ENCODE measurements around the gene ANKRD16. TPM values are rescaled to one million over a fixed set of nuclear protein-coding genes. Genes with fewer than 3 reads are reported as not detected.

The ANKRD16 gene
- polyA plus RNA-seq, 1 experiment: 5.9 TPM

GRCh38 chr10:5921746-5922145 lies 32.1 kb upstream of the ANKRD16 start:
- Histone ChIP-seq H3K27me3 (ENCODE audit: control insufficient read depth, insufficient read depth, low read length) (no peaks in the 10 kb centered on the region), H3K9me3 (ENCODE audit: control insufficient read depth, insufficient read depth, low read length) (no peaks in the 10 kb centered on the region; the same call in 1 of the 2 replicates), H3K27ac (ENCODE audit: low read depth, low read length) (no peak overlapping the region), H3K4me3 (ENCODE audit: low read depth, low read length) (no peak overlapping the region)
- TF ChIP-seq CTCF (IDR thresholded peaks at IDR 0.05; ENCODE audit: low read depth, low read length): no peak
- ChIA-PET CTCF (no interaction called here), POLR2A (no interaction called here)
- no peak for DNase-seq (ENCODE audit: low read depth, low spot score)

- H3K27me3 ChIP-seq (ENCODE audit: control insufficient read depth, insufficient read depth, low read length): no peaks in the 10 kb centered on the region
- CTCF ChIA-PET: no interaction called here
- no peak overlapping the region for H3K27ac ChIP-seq (ENCODE audit: low read depth, low read length)
- no peak for DNase-seq (ENCODE audit: low read depth, low spot score)
- POLR2A ChIA-PET: no interaction called here
- no peak overlapping the region for H3K4me3 ChIP-seq (ENCODE audit: low read depth, low read length)
- no peaks in the 10 kb centered on the region; the same call in 1 of the 2 replicates for H3K9me3 ChIP-seq (ENCODE audit: control insufficient read depth, insufficient read depth, low read length)
- TF ChIP-seq CTCF (IDR thresholded peaks at IDR 0.05; ENCODE audit: low read depth, low read length): no peak
Observed at GRCh38 chr10:5919568-5919967, 29.9 kb upstream of the ANKRD16 start.

GRCh38 chr10:5918763-5919162 lies 29.1 kb upstream of the ANKRD16 start:
- H3K4me3 ChIP-seq (ENCODE audit: low read depth, low read length): no peak overlapping the region
- no peak for DNase-seq (ENCODE audit: low read depth, low spot score)
- CTCF ChIA-PET: no interaction called here
- TF ChIP-seq CTCF (IDR thresholded peaks at IDR 0.05; ENCODE audit: low read depth, low read length): no peak
- POLR2A ChIA-PET: no interaction called here
- H3K27ac ChIP-seq (ENCODE audit: low read depth, low read length): no peak overlapping the region
- H3K27me3 ChIP-seq (ENCODE audit: control insufficient read depth, insufficient read depth, low read length): no peaks in the 10 kb centered on the region
- H3K9me3 ChIP-seq (ENCODE audit: control insufficient read depth, insufficient read depth, low read length): no peaks in the 10 kb centered on the region; the same call in 1 of the 2 replicates

GRCh38 chr10:5917305-5917704 lies 27.6 kb upstream of the ANKRD16 start:
- no peaks in the 10 kb centered on the region for H3K27me3 ChIP-seq (ENCODE audit: control insufficient read depth, insufficient read depth, low read length)
- TF ChIP-seq CTCF (IDR thresholded peaks at IDR 0.05; ENCODE audit: low read depth, low read length): no peak
- no peak overlapping the region for H3K27ac ChIP-seq (ENCODE audit: low read depth, low read length)
- H3K4me3 ChIP-seq (ENCODE audit: low read depth, low read length): no peak overlapping the region
- POLR2A ChIA-PET: no interaction called here
- no peak for DNase-seq (ENCODE audit: low read depth, low spot score)
- CTCF ChIA-PET: no interaction called here
- no peaks in the 10 kb centered on the region; the same call in 1 of the 2 replicates for H3K9me3 ChIP-seq (ENCODE audit: control insufficient read depth, insufficient read depth, low read length)

GRCh38 chr10:5915451-5915850 lies 25.8 kb upstream of the ANKRD16 start:
- Histone ChIP-seq H3K27me3 (ENCODE audit: control insufficient read depth, insufficient read depth, low read length) (no peaks in the 10 kb centered on the region), H3K4me3 (ENCODE audit: low read depth, low read length) (no peak overlapping the region), H3K27ac (ENCODE audit: low read depth, low read length) (no peak overlapping the region), H3K9me3 (ENCODE audit: control insufficient read depth, insufficient read depth, low read length) (no peaks in the 10 kb centered on the region; the same call in 1 of the 2 replicates)
- no peak for DNase-seq (ENCODE audit: low read depth, low spot score)
- ChIA-PET CTCF (no interaction called here), POLR2A (no interaction called here)
- no peak for TF ChIP-seq CTCF (IDR thresholded peaks at IDR 0.05; ENCODE audit: low read depth, low read length)

Data from AG04450 (cell line).